ENCODE data around the gene SH3YL1. TPM values are rescaled to one million over a fixed set of nuclear protein-coding genes. Genes with fewer than 3 reads are reported as not detected.

SH3YL1 gene
- total and polyA plus RNA-seq, 4 donors, result 35.1 to 121 (median 54.3) TPM

- DNase-seq (peak; percentile 95 to 98 (median 97)), ATAC-seq (ENCODE audit: insufficient read depth, low FRiP score) (peak; percentile 87)
- no peaks in the 10 kb centered on the region for H3K9me3 ChIP-seq (ENCODE audit: control insufficient read depth in 4 of 4, insufficient read depth in 3 of 4, low read length in 3 of 4)
- 0% methylated on average over 67 to 73 of the region's 73 CpGs for WGBS, 2 donors
- H3K27me3 ChIP-seq (ENCODE audit: control insufficient read depth in 3 of 3, insufficient read depth in 3 of 3, low read length in 2 of 3), result no peaks in the 10 kb centered on the region
- H3K4me3 ChIP-seq, result peak within 1 kb of the TSS; percentile 91
- peaks cover 7 to 38% (median 18%) of the 10 kb centered on the region in 5 donors for H3K4me1 ChIP-seq (ENCODE audit: control insufficient read depth in 5 of 5, insufficient read depth in 5 of 5, low read length in 5 of 5)
- no peak for TF ChIP-seq CTCF (IDR thresholded peaks at IDR 0.05; ENCODE audit: control extremely low read depth, extremely low read depth)
- peak within 1 kb of the TSS; percentile 71 to 95 for H3K27ac ChIP-seq (ENCODE audit: low read depth in 1 of 2, low read length in 1 of 2)
- peak within 1 kb of the TSS; percentile 86 to 89 for H3K9ac ChIP-seq (ENCODE audit: insufficient read depth in 1 of 2, low read length in 2 of 2)
- H3K36me3 ChIP-seq (ENCODE audit: control insufficient read depth in 4 of 4, insufficient read depth in 4 of 4, low read length in 4 of 4), result peaks cover 0 to 4% (median 2%) of the 10 kb centered on the region in 4 donors
Measured at GRCh38 chr2:264493-265468, 949 bp upstream of the SH3YL1 start, which contains the start of gene ACP1. ACP1 (plus strand) TSS chr2:264947; CDS start chr2:264965, 18 bp downstream.

DNA sequence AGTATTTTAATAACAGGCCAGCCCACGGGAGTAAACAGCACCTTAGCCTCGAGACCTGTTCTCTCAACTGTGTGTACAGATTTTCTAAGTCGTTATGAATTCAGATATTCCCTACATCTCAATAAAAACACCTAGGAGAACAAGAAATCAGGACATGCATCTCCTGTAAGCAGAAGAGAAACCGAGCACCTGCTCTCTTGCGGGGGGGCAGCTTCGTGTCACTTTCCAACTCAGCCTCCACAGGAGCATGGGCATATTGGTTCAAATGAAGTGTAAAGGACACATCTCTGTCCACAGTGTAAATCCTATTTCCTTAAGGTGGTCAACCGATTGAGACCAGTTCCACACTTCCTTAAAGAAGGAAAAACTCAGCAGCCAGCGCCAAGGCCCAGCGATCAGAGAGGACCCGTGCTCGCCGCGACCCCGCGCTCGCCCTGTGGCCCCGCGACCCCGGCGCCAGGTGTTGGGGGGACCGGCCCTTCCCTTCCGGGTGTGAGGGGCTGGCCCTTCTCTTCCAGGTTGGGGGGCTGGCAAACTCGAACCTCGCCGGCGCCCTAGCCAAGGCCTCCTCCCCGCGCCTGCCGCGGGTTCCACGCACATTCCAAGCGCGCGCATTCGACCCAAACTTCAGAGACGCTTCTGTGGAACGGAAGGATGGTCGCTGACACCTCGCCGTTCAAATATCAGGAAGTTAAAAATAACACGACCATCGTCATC lies 652 bp downstream of the SH3YL1 start:
- H3K4me1 ChIP-seq (ENCODE audit: control insufficient read depth in 5 of 5, insufficient read depth in 5 of 5, low read length in 5 of 5), result peaks cover 7 to 38% (median 17%) of the 10 kb centered on the region in 5 donors
- H3K36me3 ChIP-seq (ENCODE audit: control insufficient read depth in 4 of 4, insufficient read depth in 4 of 4, low read length in 4 of 4), result peaks cover 0 to 7% (median 1%) of the 10 kb centered on the region in 4 donors
- ATAC-seq (ENCODE audit: insufficient read depth, low FRiP score) (no peak), DNase-seq (peak in 1 of 3 donors; percentile 33)
- peak overlapping the region; percentile 59 for H3K4me3 ChIP-seq
- no peaks in the 10 kb centered on the region for H3K27me3 ChIP-seq (ENCODE audit: control insufficient read depth in 3 of 3, insufficient read depth in 3 of 3, low read length in 2 of 3)
- TF ChIP-seq CTCF (IDR thresholded peaks at IDR 0.05; ENCODE audit: control extremely low read depth, extremely low read depth), result no peak
- peak overlapping the region in 1 of 2 donors; percentile 92 for H3K27ac ChIP-seq (ENCODE audit: low read depth in 1 of 2, low read length in 1 of 2)
- WGBS, 2 donors, result 25 to 40% methylated on average over 42 of the region's 42 CpGs
- H3K9me3 ChIP-seq (ENCODE audit: control insufficient read depth in 4 of 4, insufficient read depth in 3 of 4, low read length in 3 of 4), result no peaks in the 10 kb centered on the region
- H3K9ac ChIP-seq (ENCODE audit: insufficient read depth in 1 of 2, low read length in 2 of 2), result peak overlapping the region; percentile 3 to 69

DNA sequence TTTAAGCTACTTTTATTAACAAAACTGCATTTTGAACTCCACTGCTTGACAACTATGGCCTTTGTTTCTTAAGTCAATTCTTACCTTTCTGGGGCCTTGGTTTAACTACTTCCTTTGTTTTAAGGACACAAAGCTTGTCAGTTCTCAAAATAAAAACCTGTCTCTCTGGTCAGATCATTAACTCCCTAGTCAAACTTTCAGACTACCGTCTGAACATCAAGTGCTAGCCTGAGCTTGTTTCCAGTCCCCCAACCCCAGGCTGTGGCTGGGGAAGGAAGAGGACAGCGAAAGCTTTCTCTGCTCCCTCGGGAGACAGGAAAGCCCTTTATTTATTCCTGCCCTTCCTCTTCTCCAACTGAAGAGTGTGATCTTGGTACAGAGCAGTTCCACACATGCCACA lies 1.7 kb downstream of the SH3YL1 start:
- H3K4me1 ChIP-seq (ENCODE audit: control insufficient read depth in 5 of 5, insufficient read depth in 5 of 5, low read length in 5 of 5), result peaks cover 7 to 38% (median 17%) of the 10 kb centered on the region in 5 donors

More for the DNA sequence above, 1.7 kb downstream of the SH3YL1 start:
- no peaks in the 10 kb centered on the region for H3K27me3 ChIP-seq (ENCODE audit: control insufficient read depth in 3 of 3, insufficient read depth in 3 of 3, low read length in 2 of 3)
- H3K27ac ChIP-seq (ENCODE audit: low read depth in 1 of 2, low read length in 1 of 2), result no peak overlapping the region
- peak overlapping the region; percentile 2 to 3 for H3K9ac ChIP-seq (ENCODE audit: insufficient read depth in 1 of 2, low read length in 2 of 2)
- no peak for ATAC-seq (ENCODE audit: insufficient read depth, low FRiP score)
- peaks cover 0 to 7% (median 1%) of the 10 kb centered on the region in 4 donors for H3K36me3 ChIP-seq (ENCODE audit: control insufficient read depth in 4 of 4, insufficient read depth in 4 of 4, low read length in 4 of 4)
- WGBS, 2 donors, result 49 to 56% methylated on average over 3 of the region's 3 CpGs
- peak in 1 of 3 donors; percentile 32 for DNase-seq
- no peak for TF ChIP-seq CTCF (IDR thresholded peaks at IDR 0.05; ENCODE audit: control extremely low read depth, extremely low read depth)
- H3K4me3 ChIP-seq, result no peak overlapping the region
- peaks cover 0 to 3% (median 0%) of the 10 kb centered on the region in 4 donors for H3K9me3 ChIP-seq (ENCODE audit: control insufficient read depth in 4 of 4, insufficient read depth in 3 of 4, low read length in 3 of 4)

All from lung (tissue), 12 donors.